Lung (tissue), 12 donors: ENCODE results near the gene AKAP6. TPM values are rescaled to one million over a fixed set of nuclear protein-coding genes. Genes with fewer than 3 reads are reported as not detected.

Experiments
- ATAC-seq: fragments of 200-7000 bp; cut with Tn5 transposase; one replicate; pipeline ENCODE4 v1.9.1; 2020; ENCODE audit warnings: moderate number of reproducible peaks; ENCODE audit not compliant: insufficient read depth, low FRiP score
- DNase-seq, 3 donors: peaks; one replicate each; pipeline ENCODE4 v3.0.0-alpha.2; 2013 to 2017
- H3K27ac ChIP-seq, 2 donors: one replicate each; pipeline ENCODE4 v1.5.1; 2013; ENCODE audit warnings: mild to moderate bottlenecking in 2 of 2, moderate library complexity in 2 of 2, control low read depth in 1 of 2, inconsistent platforms in 1 of 2, low read depth in 1 of 2, low read length in 1 of 2
- H3K27me3 ChIP-seq, 3 donors: one replicate each; pipeline ENCODE4 v1.5.1; 2013; ENCODE audit warnings: low read length in 2 of 3; ENCODE audit not compliant: control insufficient read depth in 3 of 3, insufficient read depth in 3 of 3
- H3K36me3 ChIP-seq, 4 donors: one replicate each; pipeline ENCODE4 v1.5.1; 2013; ENCODE audit warnings: low read length in 4 of 4, mild to moderate bottlenecking in 1 of 4, moderate library complexity in 1 of 4; ENCODE audit not compliant: control insufficient read depth in 4 of 4, insufficient read depth in 4 of 4
- H3K4me1 ChIP-seq, 5 donors: one replicate each; pipeline ENCODE4 v1.5.1; 2013; ENCODE audit warnings: low read length in 5 of 5, mild to moderate bottlenecking in 2 of 5, moderate library complexity in 1 of 5; ENCODE audit not compliant: control insufficient read depth in 5 of 5, insufficient read depth in 5 of 5
- H3K4me3 ChIP-seq: one replicate; pipeline ENCODE4 v1.5.1; 2013; ENCODE audit warnings: mild to moderate bottlenecking, control low read depth, moderate library complexity
- H3K9ac ChIP-seq, 2 donors: one replicate each; pipeline ENCODE4 v1.5.1; 2013; ENCODE audit warnings: low read length in 2 of 2, control low read depth in 1 of 2; ENCODE audit not compliant: insufficient read depth in 1 of 2
- H3K9me3 ChIP-seq, 4 donors: one replicate each; pipeline ENCODE4 v1.5.1; 2013; ENCODE audit warnings: low read length in 3 of 4, mild to moderate bottlenecking in 1 of 4, moderate library complexity in 1 of 4; ENCODE audit not compliant: control insufficient read depth in 4 of 4, insufficient read depth in 3 of 4
- WGBS, 2 donors: extraction: QIAGEN DNeasy Blood & Tissue Kit; methylation state at CpG; one replicate each; pipeline ENCODE4 v1.1.7; 2013; 5-methylcytosine and 5-hydroxymethylcytosine counted together
- polyA plus RNA-seq, 2 donors: library from polyadenylated mRNA; stranded (reverse); fragments of 200-250 nt; gene quantifications; one replicate each; pipeline ENCODE4 v1.2.1, GENCODE V29; 2013
- total RNA-seq, 2 donors: library from RNA; depleted of rRNA in 1 of 2; stranded (reverse); fragments of >200 nt in 1 of 2; gene quantifications; one replicate each; pipeline ENCODE4 v1.2.1, GENCODE V29; 2014 to 2021
- TF ChIP-seq, protein P1 (sequence below): IDR thresholded peaks from 2 replicates; pipeline ENCODE4 v1.5.1; 2012; ENCODE audit warnings: mild to moderate bottlenecking; ENCODE audit errors: control extremely low read depth, extremely low read depth
- donor health status: control.
- donor health status: control.
- donor health status: Bipolar disorder and iron deficiency.
- donor health status: healthy.
- donor health status: DM: yes; HTN: yes; CAD: no.

AKAP6 gene
- total and polyA plus RNA-seq, 4 donors: 1.5 to 27.1 (median 7.7) TPM

GRCh38 chr14:32827514-32827913, 498.4 kb downstream of the AKAP6 start:
- H3K4me1 ChIP-seq: peaks cover 0 to 13% (median 0%) of the 10 kb centered on the region in 5 donors
- TF ChIP-seq, protein P1, sequence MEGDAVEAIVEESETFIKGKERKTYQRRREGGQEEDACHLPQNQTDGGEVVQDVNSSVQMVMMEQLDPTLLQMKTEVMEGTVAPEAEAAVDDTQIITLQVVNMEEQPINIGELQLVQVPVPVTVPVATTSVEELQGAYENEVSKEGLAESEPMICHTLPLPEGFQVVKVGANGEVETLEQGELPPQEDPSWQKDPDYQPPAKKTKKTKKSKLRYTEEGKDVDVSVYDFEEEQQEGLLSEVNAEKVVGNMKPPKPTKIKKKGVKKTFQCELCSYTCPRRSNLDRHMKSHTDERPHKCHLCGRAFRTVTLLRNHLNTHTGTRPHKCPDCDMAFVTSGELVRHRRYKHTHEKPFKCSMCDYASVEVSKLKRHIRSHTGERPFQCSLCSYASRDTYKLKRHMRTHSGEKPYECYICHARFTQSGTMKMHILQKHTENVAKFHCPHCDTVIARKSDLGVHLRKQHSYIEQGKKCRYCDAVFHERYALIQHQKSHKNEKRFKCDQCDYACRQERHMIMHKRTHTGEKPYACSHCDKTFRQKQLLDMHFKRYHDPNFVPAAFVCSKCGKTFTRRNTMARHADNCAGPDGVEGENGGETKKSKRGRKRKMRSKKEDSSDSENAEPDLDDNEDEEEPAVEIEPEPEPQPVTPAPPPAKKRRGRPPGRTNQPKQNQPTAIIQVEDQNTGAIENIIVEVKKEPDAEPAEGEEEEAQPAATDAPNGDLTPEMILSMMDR: no peak
- WGBS, 2 donors: 86 to 93% methylated on average over 3 of the region's 3 CpGs
- no peaks in the 10 kb centered on the region for H3K9me3 ChIP-seq
- ATAC-seq: no peak
- no peak overlapping the region for H3K27ac ChIP-seq
- no peak overlapping the region for H3K4me3 ChIP-seq
- DNase-seq: no peak
- no peaks in the 10 kb centered on the region for H3K36me3 ChIP-seq
- no peak overlapping the region for H3K9ac ChIP-seq
- peaks cover 0 to 53% (median 30%) of the 10 kb centered on the region in 3 donors for H3K27me3 ChIP-seq

- WGBS, 2 donors: 87 to 88% methylated on average over 3 of the region's 3 CpGs
- Histone ChIP-seq H3K27ac (no peak overlapping the region), H3K9ac (no peak overlapping the region), H3K4me3 (no peak overlapping the region), H3K27me3 (peaks cover 0 to 18% (median 12%) of the 10 kb centered on the region in 3 donors), H3K36me3 (no peaks in the 10 kb centered on the region), H3K9me3 (no peaks in the 10 kb centered on the region), H3K4me1 (no peaks in the 10 kb centered on the region)
- TF ChIP-seq, protein P1: no peak
- no peak for DNase-seq
- ATAC-seq: no peak
Measured at GRCh38 chr14:32835924-32836323, 506.8 kb downstream of the AKAP6 start.

DNA sequence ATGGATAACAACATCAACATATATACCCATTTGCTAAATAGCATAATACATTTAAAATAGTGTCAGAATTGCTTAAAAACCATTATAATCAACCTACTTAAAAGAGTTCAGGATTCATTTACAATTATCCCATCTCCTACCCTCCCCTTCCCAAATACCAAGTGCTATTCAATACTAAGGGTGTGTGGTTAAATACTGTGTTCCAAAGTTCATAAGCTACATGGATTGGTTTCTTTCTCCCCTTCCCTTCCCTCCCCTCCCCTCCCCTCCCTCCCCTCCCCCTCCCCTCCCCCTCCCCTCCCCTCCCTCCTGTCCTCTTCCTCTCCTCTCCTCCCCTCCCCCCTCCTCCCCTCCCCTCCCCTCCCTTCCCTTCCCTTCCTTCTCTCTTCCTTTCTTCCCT, 512.6 kb downstream of the AKAP6 start:
- H3K9me3 ChIP-seq: peaks cover 0 to 2% (median 0%) of the 10 kb centered on the region in 4 donors
- H3K27ac ChIP-seq: no peak overlapping the region
- H3K9ac ChIP-seq: no peak overlapping the region
- no peaks in the 10 kb centered on the region for H3K36me3 ChIP-seq
- H3K27me3 ChIP-seq: peaks cover 0 to 11% (median 2%) of the 10 kb centered on the region in 3 donors
- DNase-seq (no peak), ATAC-seq (no peak)
- no peak overlapping the region for H3K4me3 ChIP-seq
- TF ChIP-seq, protein P1: no peak
- no peaks in the 10 kb centered on the region for H3K4me1 ChIP-seq

GRCh38 chr14:32846821-32847365, 517.8 kb downstream of the AKAP6 start:
- H3K4me3 ChIP-seq: no peak overlapping the region
- H3K27ac ChIP-seq: no peak overlapping the region
- DNase-seq (no peak), ATAC-seq (no peak)
- no peaks in the 10 kb centered on the region for H3K4me1 ChIP-seq
- whole genome bisulfite sequencing, 2 donors: 36 to 39% methylated on average over 2 of the region's 2 CpGs
- H3K9ac ChIP-seq: no peak overlapping the region
- peaks cover 0 to 2% (median 0%) of the 10 kb centered on the region in 4 donors for H3K9me3 ChIP-seq
- H3K36me3 ChIP-seq: no peaks in the 10 kb centered on the region
- no peaks in the 10 kb centered on the region for H3K27me3 ChIP-seq
- TF ChIP-seq, protein P1: no peak
